Mucosa of descending colon (tissue), 3 donors: ENCODE measurements around the gene PTPRN2. TPM values are rescaled to one million over a fixed set of nuclear protein-coding genes. Genes with fewer than 3 reads are reported as not detected.

Source experiments
- ATAC-seq: fragments of 200-7000 bp; cut with Tn5 transposase; one replicate; pipeline ENCODE4 v1.9.1; 2020; ENCODE audit warnings: mild to moderate bottlenecking, moderate library complexity
- DNase-seq, 3 donors: peaks; one replicate each; pipeline ENCODE4 v3.0.0-alpha.2; 2020
- H3K36me3 ChIP-seq: fragments of 200-600 bp; one replicate; pipeline ENCODE4 v1.8.0; 2021; ENCODE audit warnings: low read depth, mild to moderate bottlenecking
- H3K4me1 ChIP-seq: fragments of 200-600 bp; one replicate; pipeline ENCODE4 v1.8.0; 2021; ENCODE audit warnings: low read depth, mild to moderate bottlenecking
- H3K4me3 ChIP-seq: fragments of 200-600 bp; one replicate; pipeline ENCODE4 v1.8.0; 2021; ENCODE audit warnings: mild to moderate bottlenecking
- H3K9me3 ChIP-seq: fragments of 200-600 bp; one replicate; pipeline ENCODE4 v1.8.0; 2021; ENCODE audit warnings: mild to moderate bottlenecking
- CTCF ChIP-seq: fragments of 200-600 bp; IDR thresholded peaks from one replicate; pipeline ENCODE4 v1.8.0; 2022; ENCODE audit warnings: antibody characterized with exemption, mild to moderate bottlenecking
- intact Hi-C, 2 donors: fragments of 100-400 bp; cut with DNase I in 1 of 2; cut with micrococcal nuclease in 1 of 2; formaldehyde crosslinking; loops; one replicate each; pipeline versions ENCODE4 v1.11.0 to v1.11.1; 2022; cut with DNase I, micrococcal nuclease
- total RNA-seq, 3 donors: library from RNA; stranded (reverse); fragmentation: NEBNext Ultra II Directional in 2 of 3; extraction: Animal tissue kit (Norgen Biotek cat#: 25700) in 2 of 3; gene quantifications; one replicate each; pipeline versions ENCODE4 v1.2.1 to v1.2.4, GENCODE V29; 2021 to 2023
- donor health status: DM: no; HTN: no; CAD: no; lungs with moderate emphysema.
- donor health status: DM: no; HTN: no; CAD: no.
- donor health status: DM: no; HTN: yes; CAD: no.

The PTPRN2 gene
- total RNA-seq, 3 donors from 2014 or later = 12.5 to 28.0 (median 26.2) TPM

GRCh38 chr7:157872447-157872846 lies 715.2 kb downstream of the PTPRN2 start:
- DNase-seq = peak in 1 of 3 donors; percentile 6

GRCh38 chr7:157871681-157872080 lies 715.9 kb downstream of the PTPRN2 start:
- Histone ChIP-seq H3K4me3 (no peak overlapping the region), H3K36me3 (no peaks in the 10 kb centered on the region), H3K9me3 (peaks cover 3% of the 10 kb centered on the region), H3K4me1 (no peaks in the 10 kb centered on the region)
- ATAC-seq (no peak), DNase-seq (no peak)
- intact Hi-C loops = no loop called here
- TF ChIP-seq CTCF = no peak

More at GRCh38 chr7:157872447-157872846, 715.2 kb downstream of the PTPRN2 start:
- H3K4me1 ChIP-seq = no peaks in the 10 kb centered on the region
- no peaks in the 10 kb centered on the region for H3K36me3 ChIP-seq
- no peak overlapping the region for H3K4me3 ChIP-seq
- ATAC-seq = no peak
- peaks cover 3% of the 10 kb centered on the region for H3K9me3 ChIP-seq
- no peak for TF ChIP-seq CTCF
- intact Hi-C loops = no loop called here

- no peaks in the 10 kb centered on the region for H3K36me3 ChIP-seq
- intact Hi-C loops = no loop called here
- TF ChIP-seq CTCF = no peak
- DNase-seq = no peak
- H3K4me3 ChIP-seq = no peak overlapping the region
- peaks cover 3% of the 10 kb centered on the region for H3K9me3 ChIP-seq
- H3K4me1 ChIP-seq = no peaks in the 10 kb centered on the region
- ATAC-seq = no peak
Observed at GRCh38 chr7:157870644-157871290, 716.9 kb downstream of the PTPRN2 start.

GRCh38 chr7:157869793-157870192 lies 717.8 kb downstream of the PTPRN2 start:
- intact Hi-C loops = no loop called here
- DNase-seq (no peak), ATAC-seq (no peak)
- H3K9me3 ChIP-seq = peaks cover 3% of the 10 kb centered on the region
- H3K4me1 ChIP-seq = no peaks in the 10 kb centered on the region
- H3K4me3 ChIP-seq = no peak overlapping the region
- H3K36me3 ChIP-seq = no peaks in the 10 kb centered on the region
- TF ChIP-seq CTCF = no peak

- ATAC-seq = no peak
- intact Hi-C loops = no loop called here
- no peak for TF ChIP-seq CTCF
- Histone ChIP-seq H3K36me3 (no peaks in the 10 kb centered on the region), H3K9me3 (peaks cover 3% of the 10 kb centered on the region), H3K4me1 (no peaks in the 10 kb centered on the region), H3K4me3 (no peak overlapping the region)
- DNase-seq = no peak
Observed at GRCh38 chr7:157867685-157868305, 719.8 kb downstream of the PTPRN2 start.
